ENCODE results near the gene PEX5. TPM values are rescaled to one million over a fixed set of nuclear protein-coding genes. Genes with fewer than 3 reads are reported as not detected.

PEX5 gene
- total RNA-seq, 3 donors from 2014 or later: 36.1 to 41.2 (median 38.5) TPM

DNA sequence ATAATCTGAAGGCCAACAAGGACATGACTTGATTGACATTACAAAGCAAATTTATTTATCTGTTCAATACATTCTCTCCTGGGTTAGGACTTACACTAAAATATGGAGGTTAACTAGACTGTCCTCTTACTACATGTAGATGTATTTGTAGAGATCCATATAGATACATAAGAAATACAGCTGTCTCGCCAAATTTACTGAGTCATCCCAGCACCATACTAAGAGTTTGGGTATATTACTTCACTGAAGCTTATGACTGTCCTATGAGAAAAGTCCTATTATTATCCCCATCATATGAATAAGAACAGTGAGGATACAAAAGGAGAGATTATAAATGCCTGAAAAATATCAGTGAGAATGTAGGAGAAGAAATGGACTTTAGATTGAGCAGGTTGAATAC lies 69.6 kb downstream of the PEX5 start:
- no peak for ATAC-seq
- Histone ChIP-seq H3K4me3 (no peak overlapping the region), H3K9me3 (no peaks in the 10 kb centered on the region), H3K4me1 (ENCODE audit: low read depth) (no peaks in the 10 kb centered on the region), H3K36me3 (ENCODE audit: low read depth) (no peaks in the 10 kb centered on the region)
- TF ChIP-seq, protein P1, sequence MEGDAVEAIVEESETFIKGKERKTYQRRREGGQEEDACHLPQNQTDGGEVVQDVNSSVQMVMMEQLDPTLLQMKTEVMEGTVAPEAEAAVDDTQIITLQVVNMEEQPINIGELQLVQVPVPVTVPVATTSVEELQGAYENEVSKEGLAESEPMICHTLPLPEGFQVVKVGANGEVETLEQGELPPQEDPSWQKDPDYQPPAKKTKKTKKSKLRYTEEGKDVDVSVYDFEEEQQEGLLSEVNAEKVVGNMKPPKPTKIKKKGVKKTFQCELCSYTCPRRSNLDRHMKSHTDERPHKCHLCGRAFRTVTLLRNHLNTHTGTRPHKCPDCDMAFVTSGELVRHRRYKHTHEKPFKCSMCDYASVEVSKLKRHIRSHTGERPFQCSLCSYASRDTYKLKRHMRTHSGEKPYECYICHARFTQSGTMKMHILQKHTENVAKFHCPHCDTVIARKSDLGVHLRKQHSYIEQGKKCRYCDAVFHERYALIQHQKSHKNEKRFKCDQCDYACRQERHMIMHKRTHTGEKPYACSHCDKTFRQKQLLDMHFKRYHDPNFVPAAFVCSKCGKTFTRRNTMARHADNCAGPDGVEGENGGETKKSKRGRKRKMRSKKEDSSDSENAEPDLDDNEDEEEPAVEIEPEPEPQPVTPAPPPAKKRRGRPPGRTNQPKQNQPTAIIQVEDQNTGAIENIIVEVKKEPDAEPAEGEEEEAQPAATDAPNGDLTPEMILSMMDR (IDR thresholded peaks at IDR 0.05): no peak
- intact Hi-C loops (cut with DNase I, micrococcal nuclease): no loop called here
- no peak for DNase-seq

Other genes with a start within 250 kb of the PEX5 start
- not detected for gene RNU7-1, start 245.9 kb upstream of the PEX5 start, total RNA-seq
- gene C12orf57, start 245.7 kb upstream of the PEX5 start, total RNA-seq: 100 to 1,000 TPM; 113 to 175 (median 130) TPM
- 10 to 100 TPM; 37.4 to 61.7 (median 51.7) TPM for gene PTPN6, start 238.3 kb upstream of the PEX5 start, total RNA-seq
- gene PHB2, start 219.0 kb upstream of the PEX5 start, total RNA-seq: 100 to 1,000 TPM; 204 to 266 (median 209) TPM
- 10 to 100 TPM; 29.6 to 33.7 (median 33.4) TPM for gene EMG1, start 218.8 kb upstream of the PEX5 start, total RNA-seq
- gene LPCAT3, start 171.2 kb upstream of the PEX5 start, total RNA-seq: 100 to 1,000 TPM in 2 of 3 donors, 10 to 100 TPM in 1; 79.8 to 121 (median 102) TPM
- 100 to 1,000 TPM in 2 of 3 donors, 10 to 100 TPM in 1; 36.0 to 304 (median 168) TPM for gene C1S, start 129.0 kb upstream of the PEX5 start, total RNA-seq
- gene C1R, start 97.2 kb upstream of the PEX5 start, total RNA-seq: 100 to 1,000 TPM in 2 of 3 donors, 10 to 100 TPM in 1; 38.7 to 273 (median 222) TPM
- 10 to 100 TPM; 47.5 to 61.4 (median 49.4) TPM for gene C1RL, start 80.5 kb upstream of the PEX5 start, total RNA-seq
- gene RBP5, start 60.8 kb upstream of the PEX5 start, total RNA-seq: 1 to 10 TPM; 2.2 to 3.8 (median 2.5) TPM
- 10 to 100 TPM; 16.4 to 23.5 (median 18.6) TPM for gene CLSTN3, start 59.3 kb upstream of the PEX5 start, total RNA-seq
- gene ACSM4, start 114.4 kb downstream of the PEX5 start, total RNA-seq: not detected

Data from mucosa of descending colon (tissue), 3 donors.